Neuronal stem cell (in vitro differentiated cells): Measurements from ENCODE around the gene MCC.

Experiments used
- DNase-seq: peaks from one replicate; pipeline ENCODE4 v3.0.0-alpha.2; 2013; ENCODE audit warnings: low spot score
- H2AFZ ChIP-seq: one replicate; pipeline ENCODE4 v1.6.1; 2013; ENCODE audit warnings: mild to moderate bottlenecking, low read length, inconsistent platforms
- H2AK5ac ChIP-seq: 2 replicates; pipeline ENCODE4 v1.6.1; 2013; ENCODE audit warnings: low read depth, mild to moderate bottlenecking, inconsistent platforms, low read length, moderate library complexity, mixed read lengths
- H2BK120ac ChIP-seq: 2 replicates; pipeline ENCODE4 v1.6.1; 2013; ENCODE audit warnings: low read depth, mild to moderate bottlenecking, inconsistent platforms, low read length, moderate library complexity, mixed read lengths
- H2BK12ac ChIP-seq: one replicate; pipeline ENCODE4 v1.6.1; 2013; ENCODE audit warnings: low read length, inconsistent platforms
- H2BK15ac ChIP-seq: 2 replicates; pipeline ENCODE4 v1.6.1; 2013; ENCODE audit warnings: mild to moderate bottlenecking, low read length, inconsistent platforms, mixed read lengths
- H2BK5ac ChIP-seq: one replicate; pipeline ENCODE4 v1.6.1; 2013; ENCODE audit warnings: inconsistent platforms, mild to moderate bottlenecking, low read length, moderate library complexity
- H3K14ac ChIP-seq: one replicate; pipeline ENCODE4 v1.6.1; 2013; ENCODE audit warnings: low read length, inconsistent platforms
- H3K18ac ChIP-seq: 2 replicates; pipeline ENCODE4 v1.6.1; 2013; ENCODE audit warnings: low read length, inconsistent platforms
- H3K23ac ChIP-seq: 2 replicates; pipeline ENCODE4 v1.6.1; 2013; ENCODE audit warnings: low read depth, mild to moderate bottlenecking, mixed read lengths, low read length, inconsistent platforms; ENCODE audit not compliant: poor library complexity
- H3K27ac ChIP-seq: replicated peaks from 3 replicates; pipeline ENCODE4 v1.5.1; 2013; ENCODE audit warnings: low read length, inconsistent platforms
- H3K27me3 ChIP-seq, 3 experiments: 2 replicates each; pipeline ENCODE4 v1.6.1; 2013; ENCODE audit warnings: low read length in 3 of 3, mild to moderate bottlenecking in 2 of 3, inconsistent platforms in 1 of 3, low read depth in 1 of 3, mixed read lengths in 1 of 3, moderate library complexity in 1 of 3; ENCODE audit not compliant: control insufficient read depth in 3 of 3, insufficient read depth in 3 of 3
- H3K36me3 ChIP-seq, 2 donors: replicated peaks in 1 of 2; 2 replicates each; pipeline ENCODE4 v1.6.1; 2013; ENCODE audit warnings: low read length in 2 of 2; ENCODE audit not compliant: control insufficient read depth in 2 of 2, insufficient read depth in 2 of 2
- H3K4ac ChIP-seq: 2 replicates; pipeline ENCODE4 v1.6.1; 2013; ENCODE audit warnings: inconsistent platforms, mild to moderate bottlenecking, low read length, moderate library complexity
- H3K4me1 ChIP-seq, 2 donors: 1 replicate in 1 of 2; 2 replicates in 1 of 2; pipeline ENCODE4 v1.6.1; 2013; ENCODE audit warnings: low read length in 2 of 2, low read depth in 1 of 2; ENCODE audit not compliant: control insufficient read depth in 2 of 2, insufficient read depth in 1 of 2
- H3K4me2 ChIP-seq: one replicate; pipeline ENCODE4 v1.6.1; 2013; ENCODE audit warnings: mild to moderate bottlenecking, low read length, inconsistent platforms; ENCODE audit not compliant: insufficient read depth, poor library complexity, severe bottlenecking
- H3K4me3 ChIP-seq, 2 donors: 2 replicates each; pipeline ENCODE4 v1.5.1; 2013; ENCODE audit warnings: low read length in 2 of 2, mild to moderate bottlenecking in 2 of 2, inconsistent platforms in 1 of 2, moderate library complexity in 1 of 2
- H3K79me1 ChIP-seq: one replicate; pipeline ENCODE4 v1.6.1; 2013; ENCODE audit warnings: low read depth, mild to moderate bottlenecking, inconsistent platforms, low read length, moderate library complexity
- H3K9ac ChIP-seq: one replicate; pipeline ENCODE4 v1.6.1; 2013; ENCODE audit warnings: mild to moderate bottlenecking, low read depth, low read length, inconsistent platforms; ENCODE audit not compliant: poor library complexity
- H3K9me3 ChIP-seq, 2 donors: replicated peaks in 1 of 2; 2 replicates each; pipeline versions ENCODE3 to v1.6.1; 2013; ENCODE audit warnings: low read length in 2 of 2, mild to moderate bottlenecking in 2 of 2, inconsistent platforms in 1 of 2, low read depth in 1 of 2, mixed read lengths in 1 of 2, moderate library complexity in 1 of 2; ENCODE audit not compliant: control insufficient read depth in 2 of 2, insufficient read depth in 1 of 2
- H4K8ac ChIP-seq: one replicate; pipeline ENCODE4 v1.6.1; 2013; ENCODE audit warnings: low read depth, mild to moderate bottlenecking, inconsistent platforms, low read length, moderate library complexity
- H4K91ac ChIP-seq: one replicate; pipeline ENCODE4 v1.6.1; 2013; ENCODE audit warnings: low read length, low read depth, mild to moderate bottlenecking, inconsistent platforms; ENCODE audit not compliant: poor library complexity
- WGBS, 2 donors: extraction: QIAGEN DNeasy Blood & Tissue Kit; methylation state at CpG; one replicate each; pipeline ENCODE4 v1.1.7; 2013; ENCODE audit warnings: missing lambda C conversion rate in 2 of 2, mixed read lengths in 1 of 2; ENCODE audit not compliant: insufficient read length in 2 of 2, insufficient replicate concordance in 1 of 2; ENCODE audit errors: extremely low coverage in 2 of 2; 5-methylcytosine and 5-hydroxymethylcytosine counted together

The MCC gene

GRCh38 chr5:113230711-113231652 is 257.3 kb downstream of the MCC start:
- no peaks in the 10 kb centered on the region for H3K9me3 ChIP-seq
- no peaks in the 10 kb centered on the region for H3K4me1 ChIP-seq
- no peak for DNase-seq
- H3K18ac ChIP-seq = no peak overlapping the region
- H2BK120ac ChIP-seq = no peak overlapping the region
- H2AFZ ChIP-seq = no peak overlapping the region
- H3K79me1 ChIP-seq = no peaks in the 10 kb centered on the region
- H3K9ac ChIP-seq = no peak overlapping the region
- H2BK12ac ChIP-seq = no peak overlapping the region
- H3K36me3 ChIP-seq = no peaks in the 10 kb centered on the region
- H3K4me3 ChIP-seq = no peak overlapping the region
- H3K14ac ChIP-seq = no peak overlapping the region
- H3K27ac ChIP-seq = no peak overlapping the region
- H3K4ac ChIP-seq = no peak overlapping the region
- no peak overlapping the region for H3K23ac ChIP-seq
- H3K4me2 ChIP-seq = no peak overlapping the region
- H4K91ac ChIP-seq = no peak overlapping the region
- H3K27me3 ChIP-seq = no peaks in the 10 kb centered on the region
- no peak overlapping the region for H2AK5ac ChIP-seq
- no peak overlapping the region for H4K8ac ChIP-seq
- no peak overlapping the region for H2BK15ac ChIP-seq
- WGBS, 2 donors = no CpG with 5 or more reads among the region's 4 CpGs
- no peak overlapping the region for H2BK5ac ChIP-seq

GRCh38 chr5:113227798-113228197 is 260.5 kb downstream of the MCC start:
- no peak overlapping the region for H2BK12ac ChIP-seq

GRCh38 chr5:113226116-113226736 is 262.0 kb downstream of the MCC start:
- Histone ChIP-seq H3K14ac (no peak overlapping the region), H2AK5ac (no peak overlapping the region), H3K4me1 (peaks cover 0 to 4% of the 10 kb centered on the region in 2 donors), H3K4me2 (no peak overlapping the region), H2AFZ (no peak overlapping the region), H3K4ac (no peak overlapping the region), H3K4me3 (no peak overlapping the region), H2BK5ac (no peak overlapping the region), H4K91ac (no peak overlapping the region), H2BK12ac (no peak overlapping the region), H3K9ac (no peak overlapping the region), H4K8ac (no peak overlapping the region), H3K18ac (no peak overlapping the region), H3K27me3 (no peaks in the 10 kb centered on the region), H2BK15ac (no peak overlapping the region), H3K23ac (no peak overlapping the region), H3K79me1 (no peaks in the 10 kb centered on the region), H3K9me3 (peaks cover 2 to 15% of the 10 kb centered on the region in 2 donors), H3K27ac (no peak overlapping the region), H2BK120ac (no peak overlapping the region), H3K36me3 (no peaks in the 10 kb centered on the region)
- DNase-seq = no peak
- WGBS, 2 donors = no CpG with 5 or more reads among the region's 1 CpG

More at GRCh38 chr5:113227798-113228197, 260.5 kb downstream of the MCC start:
- no peak overlapping the region for H2AFZ ChIP-seq
- H3K9ac ChIP-seq = no peak overlapping the region
- no peak for DNase-seq
- no peaks in the 10 kb centered on the region for H3K79me1 ChIP-seq
- H3K4me3 ChIP-seq = no peak overlapping the region
- no peak overlapping the region for H3K23ac ChIP-seq
- H3K27me3 ChIP-seq = no peaks in the 10 kb centered on the region
- H4K91ac ChIP-seq = no peak overlapping the region
- H4K8ac ChIP-seq = no peak overlapping the region
- no peaks in the 10 kb centered on the region for H3K4me1 ChIP-seq
- H3K4me2 ChIP-seq = no peak overlapping the region
- H3K27ac ChIP-seq = no peak overlapping the region
- no CpG with 5 or more reads among the region's 3 CpGs for WGBS, 2 donors
- H2BK120ac ChIP-seq = no peak overlapping the region
- no peak overlapping the region for H3K18ac ChIP-seq
- peaks cover 2 to 5% of the 10 kb centered on the region in 2 donors for H3K9me3 ChIP-seq
- no peak overlapping the region for H2BK5ac ChIP-seq
- no peak overlapping the region for H3K4ac ChIP-seq
- H2AK5ac ChIP-seq = no peak overlapping the region
- H3K36me3 ChIP-seq = no peaks in the 10 kb centered on the region
- no peak overlapping the region for H3K14ac ChIP-seq
- H2BK15ac ChIP-seq = no peak overlapping the region

GRCh38 chr5:113225259-113225658 is 263.0 kb downstream of the MCC start:
- Histone ChIP-seq H3K36me3 (no peaks in the 10 kb centered on the region), H3K4me3 (no peak overlapping the region), H2BK5ac (no peak overlapping the region), H3K79me1 (no peaks in the 10 kb centered on the region), H2BK12ac (no peak overlapping the region), H2AFZ (no peak overlapping the region), H3K27ac (no peak overlapping the region), H2BK120ac (no peak overlapping the region), H3K4ac (no peak overlapping the region), H3K14ac (no peak overlapping the region), H4K91ac (no peak overlapping the region), H3K4me2 (no peak overlapping the region), H3K23ac (no peak overlapping the region), H3K4me1 (peaks cover 0 to 4% of the 10 kb centered on the region in 2 donors), H3K18ac (no peak overlapping the region), H2BK15ac (no peak overlapping the region), H3K27me3 (no peaks in the 10 kb centered on the region), H3K9ac (no peak overlapping the region), H4K8ac (no peak overlapping the region), H3K9me3 (peaks cover 2 to 19% of the 10 kb centered on the region in 2 donors), H2AK5ac (no peak overlapping the region)
- no CpG with 5 or more reads among the region's 2 CpGs for WGBS, 2 donors
- DNase-seq = no peak
